HepG2 (cell line): ENCODE measurements around the gene BEAN1. TPM values are rescaled to one million over a fixed set of nuclear protein-coding genes. Genes with fewer than 3 reads are reported as not detected.

Experiments
- AKAP8 ChIP-seq: sonication (generic); formaldehyde crosslinking; IDR thresholded peaks from 2 replicates; pipeline ENCODE4 v1.5.1; 2020; ENCODE audit warnings: mild to moderate bottlenecking, missing genetic modification reagents
- BRCA1 ChIP-seq: sonication (generic); formaldehyde crosslinking; IDR thresholded peaks from 2 replicates; pipeline ENCODE4 v1.4.0; 2020; ENCODE audit warnings: missing genetic modification reagents
- ELF1 ChIP-seq: sonication (generic); formaldehyde crosslinking; IDR thresholded peaks from 2 replicates; pipeline ENCODE4 v1.4.0; 2020; ENCODE audit warnings: missing genetic modification reagents
- MTA3 ChIP-seq: sonication (generic); formaldehyde crosslinking; IDR thresholded peaks from 2 replicates; pipeline ENCODE4 v1.4.0; 2020; ENCODE audit warnings: missing genetic modification reagents
- PHF21A ChIP-seq: sonication (generic); formaldehyde crosslinking; IDR thresholded peaks from 2 replicates; pipeline ENCODE4 v1.5.0; 2020; ENCODE audit warnings: mild to moderate bottlenecking, missing genetic modification reagents
- SMC3 ChIP-seq: IDR thresholded peaks from 2 replicates; pipeline ENCODE4 v1.6.1; 2011; ENCODE audit warnings: low read length, improper control_type of control experiment
- WIZ ChIP-seq: sonication (generic); formaldehyde crosslinking; IDR thresholded peaks from 2 replicates; pipeline ENCODE4 v1.5.1; 2020; ENCODE audit warnings: mild to moderate bottlenecking, missing genetic modification reagents
- ZFP91 ChIP-seq: sonication (generic); formaldehyde crosslinking; IDR thresholded peaks from 2 replicates; pipeline ENCODE4 v1.9.0; 2022; ENCODE audit warnings: missing genetic modification reagents, mild to moderate bottlenecking, borderline replicate concordance
- ZNF563 ChIP-seq: sonication (generic); formaldehyde crosslinking; IDR thresholded peaks from 2 replicates; pipeline ENCODE4 v1.8.0; 2022; ENCODE audit warnings: mild to moderate bottlenecking, moderate library complexity, missing genetic modification reagents
- ZNF704 ChIP-seq: sonication (generic); formaldehyde crosslinking; IDR thresholded peaks from 2 replicates; pipeline ENCODE4 v1.8.1; 2023; ENCODE audit warnings: mild to moderate bottlenecking, inconsistent platforms, moderate library complexity, missing genetic modification reagents, borderline replicate concordance
- ZNF773 ChIP-seq: sonication (generic); formaldehyde crosslinking; IDR thresholded peaks from 2 replicates; pipeline ENCODE4 v1.4.0; 2020; ENCODE audit warnings: missing genetic modification reagents, borderline replicate concordance
- polyA plus RNA-seq, 8 experiments: library from polyadenylated mRNA; depleted of rRNA in 3 of 8; stranded (reverse) in 7 of 8; unstranded in 1 of 8; fragments of >200 nt; fragmentation: Illumina TruSeq in 4 of 8; extraction: Trizol in 4 of 8; gene quantifications; 2 replicates each; pipeline versions ENCODE4 v1.2.1 to v1.2.3, GENCODE V29; 2011 to 2016; ENCODE audit warnings: low read depth in 4 of 8, missing spikeins in 1 of 8, mixed read lengths in 1 of 8; ENCODE audit not compliant: insufficient read depth in 1 of 8
- total RNA-seq, 5 experiments: library from RNA; depleted of rRNA; stranded (reverse); fragments of >200 nt; fragmentation: Illumina TruSeq; extraction: Trizol; gene quantifications; 2 replicates each; pipeline ENCODE4 v1.2.3, GENCODE V29; 2016; ENCODE audit warnings: low read depth in 1 of 5
- TF ChIP-seq, protein P1 (sequence below), 2 experiments: sonication (generic) in 1 of 2; formaldehyde crosslinking in 1 of 2; IDR thresholded peaks; 2 replicates each; pipeline versions ENCODE4 v1.5.1 to v1.6.1; 2011 to 2020; ENCODE audit warnings: borderline replicate concordance in 1 of 2, low read depth in 1 of 2, low read length in 1 of 2, mild to moderate bottlenecking in 1 of 2, missing genetic modification reagents in 1 of 2, moderate library complexity in 1 of 2
- TF ChIP-seq, protein P2 (sequence below): sonication (generic); formaldehyde crosslinking; IDR thresholded peaks from 2 replicates; pipeline ENCODE4 v1.5.1; 2020; ENCODE audit warnings: missing genetic modification reagents, mild to moderate bottlenecking, borderline replicate concordance
- TF ChIP-seq, protein P3 (sequence below): sonication (generic); formaldehyde crosslinking; IDR thresholded peaks from 2 replicates; pipeline ENCODE4 v1.5.0; 2020; ENCODE audit warnings: missing genetic modification reagents
- TF ChIP-seq, protein P4 (sequence below): sonication (generic); formaldehyde crosslinking; IDR thresholded peaks from 2 replicates; pipeline ENCODE4 v1.5.0; 2020; ENCODE audit warnings: mild to moderate bottlenecking, missing genetic modification reagents
- TF ChIP-seq, protein P5 (sequence below): IDR thresholded peaks from 2 replicates; pipeline ENCODE4 v1.6.1; 2016; ENCODE audit warnings: missing compliant biosample characterization, missing genetic modification reagents, borderline replicate concordance

The BEAN1 gene
- total and polyA plus RNA-seq, 2 of the 13 experiments (the other 11 are each of a cell fraction or from before 2014, with no cell fraction given): 0.53 to 1.4 TPM

- TF ChIP-seq MTA3: no peak
- no peak for TF ChIP-seq ZNF563
- TF ChIP-seq, protein P1, sequence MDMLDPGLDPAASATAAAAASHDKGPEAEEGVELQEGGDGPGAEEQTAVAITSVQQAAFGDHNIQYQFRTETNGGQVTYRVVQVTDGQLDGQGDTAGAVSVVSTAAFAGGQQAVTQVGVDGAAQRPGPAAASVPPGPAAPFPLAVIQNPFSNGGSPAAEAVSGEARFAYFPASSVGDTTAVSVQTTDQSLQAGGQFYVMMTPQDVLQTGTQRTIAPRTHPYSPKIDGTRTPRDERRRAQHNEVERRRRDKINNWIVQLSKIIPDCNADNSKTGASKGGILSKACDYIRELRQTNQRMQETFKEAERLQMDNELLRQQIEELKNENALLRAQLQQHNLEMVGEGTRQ (IDR thresholded peaks at IDR 0.05; ENCODE audit: low read depth, low read length): no peak
- TF ChIP-seq, protein P1 (CRISPR knock-in tag; IDR thresholded peaks at IDR 0.05; ENCODE audit: borderline replicate concordance): no peak; the same call in 1 of the 2 replicates
- TF ChIP-seq, protein P2, sequence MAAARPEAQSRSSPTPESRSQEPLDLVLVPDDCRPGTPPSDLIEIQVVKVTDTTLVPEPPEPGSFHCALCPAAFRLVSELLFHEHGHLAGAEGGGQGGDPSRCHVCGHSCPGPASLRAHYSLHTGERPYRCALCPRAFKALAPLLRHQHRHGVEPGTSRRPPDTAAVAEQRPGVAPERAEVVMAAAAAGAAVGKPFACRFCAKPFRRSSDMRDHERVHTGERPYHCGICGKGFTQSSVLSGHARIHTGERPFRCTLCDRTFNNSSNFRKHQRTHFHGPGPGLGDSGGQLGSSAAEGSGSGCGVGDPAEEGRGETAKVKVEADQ (CRISPR knock-in tag): no peak
- TF ChIP-seq, protein P3, sequence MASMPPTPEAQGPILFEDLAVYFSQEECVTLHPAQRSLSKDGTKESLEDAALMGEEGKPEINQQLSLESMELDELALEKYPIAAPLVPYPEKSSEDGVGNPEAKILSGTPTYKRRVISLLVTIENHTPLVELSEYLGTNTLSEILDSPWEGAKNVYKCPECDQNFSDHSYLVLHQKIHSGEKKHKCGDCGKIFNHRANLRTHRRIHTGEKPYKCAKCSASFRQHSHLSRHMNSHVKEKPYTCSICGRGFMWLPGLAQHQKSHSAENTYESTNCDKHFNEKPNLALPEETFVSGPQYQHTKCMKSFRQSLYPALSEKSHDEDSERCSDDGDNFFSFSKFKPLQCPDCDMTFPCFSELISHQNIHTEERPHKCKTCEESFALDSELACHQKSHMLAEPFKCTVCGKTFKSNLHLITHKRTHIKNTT (CRISPR knock-in tag): no peak
- no peak for TF ChIP-seq WIZ
- TF ChIP-seq ZFP91 (CRISPR knock-in tag): peak; percentile 54; the same call in 1 of the 2 replicates
- TF ChIP-seq, protein P4, sequence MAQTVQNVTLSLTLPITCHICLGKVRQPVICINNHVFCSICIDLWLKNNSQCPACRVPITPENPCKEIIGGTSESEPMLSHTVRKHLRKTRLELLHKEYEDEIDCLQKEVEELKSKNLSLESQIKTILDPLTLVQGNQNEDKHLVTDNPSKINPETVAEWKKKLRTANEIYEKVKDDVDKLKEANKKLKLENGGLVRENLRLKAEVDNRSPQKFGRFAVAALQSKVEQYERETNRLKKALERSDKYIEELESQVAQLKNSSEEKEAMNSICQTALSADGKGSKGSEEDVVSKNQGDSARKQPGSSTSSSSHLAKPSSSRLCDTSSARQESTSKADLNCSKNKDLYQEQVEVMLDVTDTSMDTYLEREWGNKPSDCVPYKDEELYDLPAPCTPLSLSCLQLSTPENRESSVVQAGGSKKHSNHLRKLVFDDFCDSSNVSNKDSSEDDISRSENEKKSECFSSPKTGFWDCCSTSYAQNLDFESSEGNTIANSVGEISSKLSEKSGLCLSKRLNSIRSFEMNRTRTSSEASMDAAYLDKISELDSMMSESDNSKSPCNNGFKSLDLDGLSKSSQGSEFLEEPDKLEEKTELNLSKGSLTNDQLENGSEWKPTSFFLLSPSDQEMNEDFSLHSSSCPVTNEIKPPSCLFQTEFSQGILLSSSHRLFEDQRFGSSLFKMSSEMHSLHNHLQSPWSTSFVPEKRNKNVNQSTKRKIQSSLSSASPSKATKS (CRISPR knock-in tag): peak; percentile 31; the same call in 1 of the 2 replicates
- TF ChIP-seq ZNF704 (CRISPR knock-in tag): no peak
- TF ChIP-seq ZNF773 (CRISPR knock-in tag): no peak
- no peak for TF ChIP-seq BRCA1
- TF ChIP-seq PHF21A (CRISPR knock-in tag): peak; percentile 58; the same call in 1 of the 2 replicates
- TF ChIP-seq, protein P5, sequence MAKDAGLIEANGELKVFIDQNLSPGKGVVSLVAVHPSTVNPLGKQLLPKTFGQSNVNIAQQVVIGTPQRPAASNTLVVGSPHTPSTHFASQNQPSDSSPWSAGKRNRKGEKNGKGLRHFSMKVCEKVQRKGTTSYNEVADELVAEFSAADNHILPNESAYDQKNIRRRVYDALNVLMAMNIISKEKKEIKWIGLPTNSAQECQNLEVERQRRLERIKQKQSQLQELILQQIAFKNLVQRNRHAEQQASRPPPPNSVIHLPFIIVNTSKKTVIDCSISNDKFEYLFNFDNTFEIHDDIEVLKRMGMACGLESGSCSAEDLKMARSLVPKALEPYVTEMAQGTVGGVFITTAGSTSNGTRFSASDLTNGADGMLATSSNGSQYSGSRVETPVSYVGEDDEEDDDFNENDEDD (CRISPR knock-in tag): peak; percentile 30; the same call in 1 of the 2 replicates
- no peak for TF ChIP-seq AKAP8 (CRISPR knock-in tag)
- peak; percentile 14; the same call in 1 of the 2 replicates for TF ChIP-seq SMC3
- TF ChIP-seq ELF1 (CRISPR knock-in tag): 0 out of 2 replicates have a peak, but pooled peaks have one; percentile 10
These were observed 7.7 kb downstream of the BEAN1 start (continued) for GRCh38 chr16:66434619-66435430.
